Mesenchymal stem cell (in vitro differentiated cells and primary cell): ENCODE measurements around the gene PRR12.

Experiments
- DNase-seq: peaks from one replicate; pipeline ENCODE4 v3.0.0-alpha.2; 2013
- H2AFZ ChIP-seq: one replicate; pipeline ENCODE4 v1.6.1; 2013; ENCODE audit warnings: low read depth, mild to moderate bottlenecking, control low read depth, inconsistent platforms, low read length, moderate library complexity
- H2AK5ac ChIP-seq: 2 replicates; pipeline ENCODE4 v1.6.1; 2013; ENCODE audit warnings: low read length, moderate library complexity, mild to moderate bottlenecking, inconsistent platforms; ENCODE audit not compliant: severe bottlenecking
- H2BK120ac ChIP-seq: one replicate; pipeline ENCODE4 v1.6.1; 2013; ENCODE audit warnings: low read depth, mild to moderate bottlenecking, inconsistent platforms, low read length, moderate library complexity
- H2BK12ac ChIP-seq, 2 experiments: one replicate each; pipeline ENCODE4 v1.6.1; 2013; ENCODE audit warnings: inconsistent platforms in 2 of 2, low read length in 2 of 2, mild to moderate bottlenecking in 2 of 2, moderate library complexity in 2 of 2, control low read depth in 1 of 2
- H2BK15ac ChIP-seq: one replicate; pipeline ENCODE4 v1.6.1; 2013; ENCODE audit warnings: mild to moderate bottlenecking, low read depth, inconsistent platforms; ENCODE audit not compliant: poor library complexity, severe bottlenecking
- H2BK5ac ChIP-seq: 2 replicates; pipeline ENCODE4 v1.6.1; 2013; ENCODE audit warnings: low read depth, mild to moderate bottlenecking, low read length, control low read depth, inconsistent platforms; ENCODE audit not compliant: poor library complexity, severe bottlenecking
- H3K14ac ChIP-seq, 2 experiments: one replicate each; pipeline ENCODE4 v1.6.1; 2013; ENCODE audit warnings: inconsistent platforms in 2 of 2, low read length in 2 of 2, control low read depth in 1 of 2, mild to moderate bottlenecking in 1 of 2, moderate library complexity in 1 of 2
- H3K18ac ChIP-seq, 2 experiments: one replicate each; pipeline ENCODE4 v1.6.1; 2013; ENCODE audit warnings: inconsistent platforms in 2 of 2, low read length in 2 of 2, control low read depth in 1 of 2, low read depth in 1 of 2, mild to moderate bottlenecking in 1 of 2
- H3K23ac ChIP-seq, 2 experiments: one replicate each; pipeline ENCODE4 v1.6.1; 2013; ENCODE audit warnings: inconsistent platforms in 2 of 2, low read length in 2 of 2, mild to moderate bottlenecking in 2 of 2, moderate library complexity in 2 of 2, control low read depth in 1 of 2
- H3K27ac ChIP-seq: 2 replicates; pipeline ENCODE4 v1.5.1; 2013; ENCODE audit warnings: mild to moderate bottlenecking, moderate library complexity, low read length, control low read depth, inconsistent platforms; ENCODE audit not compliant: poor library complexity, severe bottlenecking
- H3K27me3 ChIP-seq, 2 experiments: 2 replicates each; pipeline versions ENCODE4 v1.6.1 to v1.7.0; 2013; ENCODE audit warnings: low read length in 2 of 2, mild to moderate bottlenecking in 2 of 2, moderate library complexity in 2 of 2, control low read depth in 1 of 2, inconsistent platforms in 1 of 2; ENCODE audit not compliant: control insufficient read depth in 1 of 2, insufficient read depth in 1 of 2
- H3K36me3 ChIP-seq, 2 experiments: 2 replicates each; pipeline versions ENCODE4 v1.6.1 to v1.7.0; 2013; ENCODE audit warnings: low read length in 2 of 2, control low read depth in 1 of 2, inconsistent platforms in 1 of 2, low read depth in 1 of 2, mild to moderate bottlenecking in 1 of 2; ENCODE audit not compliant: insufficient read depth in 2 of 2, control insufficient read depth in 1 of 2
- H3K4ac ChIP-seq, 2 experiments: one replicate each; pipeline ENCODE4 v1.6.1; 2013; ENCODE audit warnings: inconsistent platforms in 2 of 2, low read length in 2 of 2, mild to moderate bottlenecking in 2 of 2, moderate library complexity in 2 of 2, control low read depth in 1 of 2, low read depth in 1 of 2
- H3K4me1 ChIP-seq: 2 replicates; pipeline ENCODE4 v1.6.1; 2013; ENCODE audit warnings: low read depth, low read length, control low read depth; ENCODE audit not compliant: control insufficient read depth, insufficient read depth
- H3K4me2 ChIP-seq: 2 replicates; pipeline ENCODE4 v1.6.1; 2013; ENCODE audit warnings: low read length, mild to moderate bottlenecking, inconsistent platforms; ENCODE audit not compliant: poor library complexity, severe bottlenecking
- H3K4me3 ChIP-seq, 2 experiments: 2 replicates each; pipeline versions ENCODE4 v1.5.1 to v1.7.0; 2013; ENCODE audit warnings: low read length in 2 of 2, mild to moderate bottlenecking in 2 of 2, control low read depth in 1 of 2, low read depth in 1 of 2; ENCODE audit not compliant: insufficient read depth in 1 of 2
- H3K79me1 ChIP-seq: replicated peaks from 2 replicates; pipeline ENCODE4 v1.6.1; 2013; ENCODE audit warnings: mild to moderate bottlenecking, control low read depth, low read length, inconsistent platforms; ENCODE audit not compliant: poor library complexity, severe bottlenecking
- H3K9ac ChIP-seq: 2 replicates; pipeline ENCODE4 v1.7.0; 2013; ENCODE audit warnings: mild to moderate bottlenecking, low read length, moderate library complexity
- H3K9me3 ChIP-seq: 2 replicates; pipeline ENCODE4 v1.7.0; 2013; ENCODE audit warnings: mild to moderate bottlenecking, low read length; ENCODE audit not compliant: control insufficient read depth
- H4K8ac ChIP-seq: one replicate; pipeline ENCODE4 v1.6.1; 2013; ENCODE audit warnings: inconsistent platforms, mild to moderate bottlenecking, low read length, moderate library complexity
- H4K91ac ChIP-seq: one replicate; pipeline ENCODE4 v1.6.1; 2013; ENCODE audit warnings: mild to moderate bottlenecking, low read length, inconsistent platforms
- WGBS: methylation state at CpG from one replicate; pipeline ENCODE4 v1.1.7; 2013; ENCODE audit warnings: mixed read lengths; 5-methylcytosine and 5-hydroxymethylcytosine counted together

Gene PRR12

DNA sequence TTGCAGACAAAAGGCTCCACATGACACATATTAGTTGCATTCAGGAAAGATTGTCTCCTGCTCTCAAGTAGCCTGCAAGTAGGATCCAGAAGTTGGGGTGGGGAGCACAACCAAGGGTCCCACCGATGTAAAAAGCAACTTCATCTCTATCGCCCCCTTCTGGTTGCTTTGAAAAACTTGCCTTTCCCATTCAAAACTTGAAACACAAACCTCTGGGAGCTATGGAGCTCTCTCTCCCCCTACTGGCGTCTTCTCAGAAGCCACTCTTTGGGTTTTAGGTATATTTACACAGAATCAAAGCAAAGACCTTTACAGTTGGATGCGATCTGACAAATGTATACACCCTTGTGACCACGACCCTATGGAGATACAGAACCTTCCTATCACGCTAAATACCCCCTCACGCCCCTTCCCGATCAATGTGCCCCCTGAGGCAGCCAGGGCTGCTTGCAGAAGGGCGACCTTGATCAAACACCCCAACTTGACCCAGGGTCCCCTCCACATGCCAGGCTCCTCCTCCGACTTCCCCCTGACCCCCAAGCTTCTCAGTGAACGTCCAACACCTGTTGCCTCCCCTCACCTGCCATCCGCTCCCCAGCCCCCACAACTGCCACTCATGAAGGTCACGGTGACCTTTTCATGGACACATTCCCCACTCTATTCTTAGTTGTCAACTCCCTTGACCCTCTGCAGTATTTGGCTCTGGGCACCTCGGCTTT, 20.7 kb upstream of the PRR12 start:
- Histone ChIP-seq H3K9me3 (no peaks in the 10 kb centered on the region), H2BK15ac (no peak overlapping the region), H4K8ac (no peak overlapping the region), H4K91ac (no peak overlapping the region), H2AFZ (no peak overlapping the region), H3K9ac (peak overlapping the region; percentile 5), H3K4ac (no peak overlapping the region), H2BK5ac (no peak overlapping the region), H3K18ac (peak overlapping the region in 1 of 2 experiments; percentile 57), H3K79me1 (peaks cover 17% of the 10 kb centered on the region), H3K27ac (no peak overlapping the region), H2BK120ac (no peak overlapping the region), H2BK12ac (peak overlapping the region in 1 of 2 experiments; percentile 77), H3K36me3 (peaks cover 16 to 20% of the 10 kb centered on the region in 2 experiments), H3K4me3 (no peak overlapping the region), H3K4me2 (no peak overlapping the region), H3K27me3 (no peaks in the 10 kb centered on the region), H3K23ac (no peak overlapping the region), H2AK5ac (no peak overlapping the region), H3K14ac (no peak overlapping the region), H3K4me1 (peaks cover 12% of the 10 kb centered on the region)
- WGBS, result 36% methylated on average over 14 of the region's 14 CpGs
- DNase-seq, result peak; percentile 87

DNA sequence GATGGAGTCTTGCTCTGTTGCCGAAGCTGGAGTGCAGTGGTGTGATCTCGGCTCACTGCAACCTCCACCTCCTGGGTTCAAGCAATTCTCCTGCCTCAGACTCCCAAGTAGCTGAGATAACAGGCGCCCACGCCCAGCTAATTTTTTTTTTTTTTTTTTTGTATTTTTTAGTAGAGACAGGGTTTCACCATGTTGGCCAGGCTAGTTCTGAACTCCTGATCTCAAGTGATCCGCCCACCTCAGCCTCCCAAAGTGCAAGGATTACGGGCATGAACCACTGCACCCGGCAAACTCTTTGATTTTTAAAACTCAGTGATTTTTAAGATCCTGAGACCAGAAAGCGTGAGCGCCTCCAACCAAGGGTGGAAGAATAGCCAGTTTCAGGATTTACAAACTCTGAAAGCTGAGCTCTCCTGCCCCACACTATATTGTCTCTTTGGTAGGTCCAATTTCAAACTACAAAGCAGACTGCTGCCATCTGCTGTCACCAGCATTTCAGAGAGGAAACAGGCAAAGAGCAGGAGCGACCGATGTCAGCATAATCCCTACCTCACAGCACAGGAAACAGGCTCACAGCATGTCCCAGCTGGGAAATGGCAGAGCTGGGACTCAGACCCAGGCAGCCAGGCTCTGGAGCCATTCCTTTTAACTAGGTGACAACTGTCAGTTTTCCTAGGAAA, 19.8 kb upstream of the PRR12 start:
- Histone ChIP-seq H2BK5ac (no peak overlapping the region), H3K27me3 (no peaks in the 10 kb centered on the region), H2AFZ (no peak overlapping the region), H3K4ac (no peak overlapping the region), H3K9ac (peak overlapping the region; percentile 51), H4K91ac (no peak overlapping the region), H3K9me3 (no peaks in the 10 kb centered on the region), H3K14ac (no peak overlapping the region), H4K8ac (no peak overlapping the region), H3K36me3 (peaks cover 20 to 22% of the 10 kb centered on the region in 2 experiments), H3K23ac (no peak overlapping the region), H3K18ac (no peak overlapping the region), H2AK5ac (no peak overlapping the region), H3K4me3 (no peak overlapping the region), H3K27ac (no peak overlapping the region), H3K4me2 (no peak overlapping the region), H2BK15ac (no peak overlapping the region), H2BK120ac (no peak overlapping the region), H3K79me1 (peaks cover 14% of the 10 kb centered on the region), H2BK12ac (no peak overlapping the region), H3K4me1 (peaks cover 12% of the 10 kb centered on the region)
- DNase-seq, result no peak
- 75% methylated on average over 8 of the region's 11 CpGs for WGBS

DNA sequence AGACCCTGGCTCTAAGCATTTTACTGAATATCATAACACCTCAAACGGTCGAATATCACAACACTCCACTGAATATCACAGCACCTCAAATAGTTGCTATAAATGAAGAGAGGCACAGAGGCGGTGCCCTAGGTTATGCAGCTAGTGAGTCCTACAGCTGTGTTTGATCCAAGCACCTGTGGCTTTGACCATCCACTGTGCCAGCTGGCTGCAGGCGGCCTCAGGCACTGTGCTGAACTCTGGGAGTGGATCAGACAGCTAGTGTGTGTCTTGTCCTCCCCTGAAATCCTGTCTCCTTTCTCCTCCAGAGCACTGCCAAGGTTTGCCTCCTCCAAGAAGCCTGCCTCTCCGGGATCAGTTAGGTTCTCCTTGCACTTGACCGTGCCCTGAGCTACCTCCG, 18.0 kb upstream of the PRR12 start:
- H3K9me3 ChIP-seq, result no peaks in the 10 kb centered on the region
- DNase-seq, result no peak
- no peaks in the 10 kb centered on the region for H3K27me3 ChIP-seq
- H3K4ac ChIP-seq, result no peak overlapping the region
- H3K79me1 ChIP-seq, result peaks cover 14% of the 10 kb centered on the region
- WGBS, result 98% methylated on average over 7 of the region's 7 CpGs
- H3K4me1 ChIP-seq, result peaks cover 12% of the 10 kb centered on the region
- no peak overlapping the region for H2BK15ac ChIP-seq
- H3K14ac ChIP-seq, result no peak overlapping the region
- H4K8ac ChIP-seq, result peak overlapping the region; percentile 47
- H2BK5ac ChIP-seq, result no peak overlapping the region
- H3K4me2 ChIP-seq, result no peak overlapping the region
- no peak overlapping the region for H2AFZ ChIP-seq
- no peak overlapping the region for H2BK12ac ChIP-seq
- no peak overlapping the region for H2AK5ac ChIP-seq
- peaks cover 23 to 25% of the 10 kb centered on the region in 2 experiments for H3K36me3 ChIP-seq
- no peak overlapping the region for H3K18ac ChIP-seq
- no peak overlapping the region for H3K4me3 ChIP-seq
- no peak overlapping the region for H3K27ac ChIP-seq
- H2BK120ac ChIP-seq, result no peak overlapping the region
- no peak overlapping the region for H3K9ac ChIP-seq
- no peak overlapping the region for H4K91ac ChIP-seq
- H3K23ac ChIP-seq, result no peak overlapping the region

DNA sequence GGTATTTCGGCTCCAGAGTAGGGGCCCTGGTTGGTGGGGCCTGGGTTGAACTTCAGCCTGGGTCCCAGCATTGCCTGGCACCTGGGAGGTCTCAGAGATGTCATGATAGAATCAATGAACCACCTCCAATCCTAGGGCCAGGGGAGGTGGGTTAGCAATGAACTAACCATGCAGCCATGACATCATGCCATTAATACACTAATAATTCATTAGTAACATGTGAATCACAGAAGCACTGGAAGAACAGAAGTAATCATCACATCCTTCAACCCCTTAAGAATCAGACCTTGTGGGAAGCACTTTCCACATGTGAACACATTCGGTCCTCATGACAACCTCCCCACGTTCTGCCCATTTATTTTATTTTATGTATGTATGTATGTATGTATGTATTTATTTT, 17.6 kb upstream of the PRR12 start:
- H3K9ac ChIP-seq, result no peak overlapping the region
- H3K4me1 ChIP-seq, result peaks cover 12% of the 10 kb centered on the region
- H3K27ac ChIP-seq, result no peak overlapping the region
- H3K9me3 ChIP-seq, result no peaks in the 10 kb centered on the region
- peaks cover 14% of the 10 kb centered on the region for H3K79me1 ChIP-seq
- no peak overlapping the region for H2AK5ac ChIP-seq
- H2BK12ac ChIP-seq, result no peak overlapping the region
- no peak overlapping the region for H3K4me3 ChIP-seq
- H2BK120ac ChIP-seq, result no peak overlapping the region
- DNase-seq, result no peak
- peak overlapping the region; percentile 47 for H4K8ac ChIP-seq
- no peaks in the 10 kb centered on the region for H3K27me3 ChIP-seq
- H2BK15ac ChIP-seq, result no peak overlapping the region
- H4K91ac ChIP-seq, result no peak overlapping the region
- no peak overlapping the region for H3K4ac ChIP-seq
- no peak overlapping the region for H2AFZ ChIP-seq
- peaks cover 23 to 25% of the 10 kb centered on the region in 2 experiments for H3K36me3 ChIP-seq
- no peak overlapping the region for H3K23ac ChIP-seq
- H3K14ac ChIP-seq, result no peak overlapping the region
- H3K18ac ChIP-seq, result no peak overlapping the region
- no peak overlapping the region for H3K4me2 ChIP-seq
- WGBS, result 93% methylated on average over 1 of the region's 3 CpGs
- H2BK5ac ChIP-seq, result no peak overlapping the region
